ENCODE data around the gene PLPPR4. TPM values are rescaled to one million over a fixed set of nuclear protein-coding genes. Genes with fewer than 3 reads are reported as not detected.

The PLPPR4 gene
- total and polyA plus RNA-seq, 2 of the 4 experiments (the other 2 are of a cell fraction), result 4.5 to 7.0 TPM

- dilution Hi-C loops (cut with HindIII; ENCODE audit: low sequenced_read_pairs, unreplicated experiment), result no loop called here
- H3K4me3 ChIP-seq (ENCODE audit: insufficient read depth, low read depth, low read length), result no peak overlapping the region
- no peak overlapping the region for H2BK20ac ChIP-seq (ENCODE audit: low read depth, low read length)
- no peak overlapping the region for H3K27ac ChIP-seq (ENCODE audit: insufficient read depth, low read length)
- H3K4me2 ChIP-seq (ENCODE audit: low read depth, low read length), result no peak overlapping the region
- no peaks in the 10 kb centered on the region for H3K27me3 ChIP-seq (ENCODE audit: control insufficient read depth, insufficient read depth, low read length)
- ATAC-seq (ENCODE audit: low read depth), result no peak
- intact Hi-C loops (cut with micrococcal nuclease), result no loop called here
- H2AK5ac ChIP-seq (ENCODE audit: low read depth, low read length), result no peak overlapping the region
- H2BK5ac ChIP-seq (ENCODE audit: low read depth, low read length, poor library complexity, severe bottlenecking), result no peak overlapping the region
- TF ChIP-seq MXI1 (IDR thresholded peaks at IDR 0.05; ENCODE audit: borderline replicate concordance, low read depth, low read length), result no peak
- TF ChIP-seq RAD21 (IDR thresholded peaks at IDR 0.05; ENCODE audit: low read length), result no peak
- TF ChIP-seq MAFK (IDR thresholded peaks at IDR 0.05; ENCODE audit: low read depth, low read length), result no peak
- TF ChIP-seq USF2 (IDR thresholded peaks at IDR 0.05; ENCODE audit: low read depth, low read length), result no peak
- no peak for TF ChIP-seq FOS (IDR thresholded peaks at IDR 0.05; ENCODE audit: low read depth, low read length)
- TF ChIP-seq POLR2A (IDR thresholded peaks at IDR 0.05; ENCODE audit: low read depth, low read length), result no peak
- TF ChIP-seq NFE2L2 (IDR thresholded peaks at IDR 0.05; ENCODE audit: low read depth, low read length), result no peak
- no peak for TF ChIP-seq CEBPB (IDR thresholded peaks at IDR 0.05; ENCODE audit: low read depth, low read length)
- TF ChIP-seq CHD1 (IDR thresholded peaks at IDR 0.05; ENCODE audit: low read depth, low read length), result no peak
- TF ChIP-seq SMC3 (IDR thresholded peaks at IDR 0.05; ENCODE audit: low read depth, low read length), result no peak
- TF ChIP-seq RCOR1 (IDR thresholded peaks at IDR 0.05; ENCODE audit: insufficient replicate concordance, low read length), result no peak
- no peak for TF ChIP-seq ELK1 (IDR thresholded peaks at IDR 0.05; ENCODE audit: borderline replicate concordance, low read depth, low read length)
- no peak for TF ChIP-seq CTCF (conservative IDR thresholded peaks at IDR 0.05; ENCODE audit: low read depth, low read length)
- no peak for TF ChIP-seq RFX5 (IDR thresholded peaks at IDR 0.05; ENCODE audit: low read depth, low read length)
- H3K36me3 ChIP-seq (ENCODE audit: control insufficient read depth, insufficient read depth, low read length), result no peaks in the 10 kb centered on the region
- no peaks in the 10 kb centered on the region for H3K9me3 ChIP-seq (ENCODE audit: control insufficient read depth, insufficient read depth, low read length)
- H4K5ac ChIP-seq (ENCODE audit: low read depth, low read length), result no peak overlapping the region
- no peak overlapping the region for H4K91ac ChIP-seq (ENCODE audit: insufficient read depth, low read depth, low read length)
- H3K14ac ChIP-seq (replicated peaks; ENCODE audit: low read depth, low read length), result no peak overlapping the region
- H4K20me1 ChIP-seq (ENCODE audit: insufficient read depth, low read length), result no peaks in the 10 kb centered on the region
- no peak overlapping the region for H3K56ac ChIP-seq (ENCODE audit: extremely low read depth, insufficient read depth, low read length)
- WGBS, 2 experiments (ENCODE audit: extremely low coverage in 2 of 2, insufficient read length in 1 of 2), result 43% methylated on average over 1 of the region's 5 CpGs; no CpG with 5 or more reads in 1 of the 2 experiments
- ChIA-PET POLR2A (ENCODE audit: unreplicated experiment) (no interaction called here), CTCF (interaction anchor here (1.4 to 1.6 kb wide), 2 partner anchors 15 to 314 kb away, joined by 3 read pairs; no protein-coding TSS in a partner anchor)
- H2BK15ac ChIP-seq (ENCODE audit: low read depth, low read length), result no peak overlapping the region
- no peaks in the 10 kb centered on the region for H3K9me1 ChIP-seq (ENCODE audit: insufficient read depth, low read length)
- H3K79me1 ChIP-seq (ENCODE audit: low read depth in 1 of 2, low read length in 2 of 2), result no peaks in the 10 kb centered on the region
- H3K4me1 ChIP-seq (ENCODE audit: control insufficient read depth, insufficient read depth, low read length), result no peaks in the 10 kb centered on the region
- in situ Hi-C loops (cut with MboI; ENCODE audit: low sequenced_read_pairs), result no loop called here
- DNase-seq, result no peak
- BruUV-seq (replicated peaks), result no TSS peak
- no peak overlapping the region for H3K18ac ChIP-seq (ENCODE audit: low read depth, low read length)
- H2AFZ ChIP-seq (replicated peaks; ENCODE audit: low read length, poor library complexity), result no peak overlapping the region
- no peak overlapping the region for H3K9ac ChIP-seq (ENCODE audit: low read depth, low read length)
- H2AK9ac ChIP-seq (replicated peaks; ENCODE audit: low read depth, low read length, poor library complexity), result no peak overlapping the region
- no peak overlapping the region for H4K8ac ChIP-seq (ENCODE audit: low read depth in 2 of 2, low read length in 2 of 2)
- H3K23ac ChIP-seq (ENCODE audit: low read depth, low read length), result no peak overlapping the region
- H2BK120ac ChIP-seq (ENCODE audit: low read depth, low read length), result no peak overlapping the region
- H3K4ac ChIP-seq (ENCODE audit: low read depth, low read length), result no peak overlapping the region
These were observed 84.3 kb downstream of the PLPPR4 start for GRCh38 chr1:99348397-99349132.

Measured in IMR-90 (cell line).